GM18858 (cell line): ENCODE data around the gene ST14.

ENCODE experiments used
- ATAC-seq: cut with Tn5 transposase; IDR thresholded peaks from one replicate; pipeline ENCODE4 v1.9.1; 2021; ENCODE audit not compliant: unreplicated experiment

Gene ST14

DNA sequence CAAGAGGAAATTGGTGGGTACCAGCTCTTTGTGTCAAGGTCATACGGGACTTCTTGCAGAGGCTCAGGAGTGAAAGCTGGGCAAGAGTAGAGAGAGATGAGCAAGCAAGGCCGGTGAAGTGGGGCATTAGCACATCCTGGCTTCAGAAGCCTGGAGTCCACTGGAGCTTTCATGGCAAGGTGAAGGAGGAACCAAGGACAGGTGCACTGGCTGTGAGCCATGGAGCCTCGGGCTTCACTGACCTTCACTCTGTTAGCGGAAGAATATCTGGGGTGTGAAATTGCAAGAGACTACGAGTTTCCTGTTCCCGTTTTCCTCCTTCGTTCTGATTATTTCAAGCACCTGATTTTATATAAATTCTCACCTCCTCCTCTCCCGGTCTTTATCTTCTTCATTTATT, 25.9 kb upstream of the ST14 start:
- ATAC-seq = no peak

- ATAC-seq = no peak
These were observed 23.5 kb upstream of the ST14 start for GRCh38 chr11:130136107-130136506.

GRCh38 chr11:130137999-130138398, 21.6 kb upstream of the ST14 start:
- no peak for ATAC-seq

GRCh38 chr11:130139401-130139800, 20.2 kb upstream of the ST14 start:
- ATAC-seq = no peak

- ATAC-seq = no peak
These were observed 17.8 kb upstream of the ST14 start for GRCh38 chr11:130141561-130142341.

DNA sequence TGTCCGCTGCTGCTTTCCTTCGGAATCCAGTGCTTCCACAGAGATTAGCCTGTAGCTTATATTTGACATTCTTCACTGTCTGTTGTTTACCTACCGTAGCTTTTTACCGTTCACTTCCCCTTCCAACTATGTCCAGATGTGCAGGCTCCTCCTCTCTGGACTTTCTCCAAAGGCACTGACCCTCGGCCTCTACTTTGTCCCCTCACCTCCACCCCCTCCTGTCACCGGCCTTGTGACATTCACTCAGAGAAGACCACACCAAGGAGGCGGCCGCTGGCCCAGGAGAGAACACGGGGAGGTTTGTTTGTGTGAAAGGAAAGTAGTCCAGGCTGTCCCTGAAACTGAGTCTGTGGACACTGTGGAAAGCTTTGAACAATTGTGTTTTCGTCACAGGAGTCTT, 15.4 kb upstream of the ST14 start:
- no peak for ATAC-seq

GRCh38 chr11:130144861-130145281, 14.7 kb upstream of the ST14 start:
- ATAC-seq = no peak

GRCh38 chr11:130145311-130145812, 14.2 kb upstream of the ST14 start:
- ATAC-seq = no peak

DNA sequence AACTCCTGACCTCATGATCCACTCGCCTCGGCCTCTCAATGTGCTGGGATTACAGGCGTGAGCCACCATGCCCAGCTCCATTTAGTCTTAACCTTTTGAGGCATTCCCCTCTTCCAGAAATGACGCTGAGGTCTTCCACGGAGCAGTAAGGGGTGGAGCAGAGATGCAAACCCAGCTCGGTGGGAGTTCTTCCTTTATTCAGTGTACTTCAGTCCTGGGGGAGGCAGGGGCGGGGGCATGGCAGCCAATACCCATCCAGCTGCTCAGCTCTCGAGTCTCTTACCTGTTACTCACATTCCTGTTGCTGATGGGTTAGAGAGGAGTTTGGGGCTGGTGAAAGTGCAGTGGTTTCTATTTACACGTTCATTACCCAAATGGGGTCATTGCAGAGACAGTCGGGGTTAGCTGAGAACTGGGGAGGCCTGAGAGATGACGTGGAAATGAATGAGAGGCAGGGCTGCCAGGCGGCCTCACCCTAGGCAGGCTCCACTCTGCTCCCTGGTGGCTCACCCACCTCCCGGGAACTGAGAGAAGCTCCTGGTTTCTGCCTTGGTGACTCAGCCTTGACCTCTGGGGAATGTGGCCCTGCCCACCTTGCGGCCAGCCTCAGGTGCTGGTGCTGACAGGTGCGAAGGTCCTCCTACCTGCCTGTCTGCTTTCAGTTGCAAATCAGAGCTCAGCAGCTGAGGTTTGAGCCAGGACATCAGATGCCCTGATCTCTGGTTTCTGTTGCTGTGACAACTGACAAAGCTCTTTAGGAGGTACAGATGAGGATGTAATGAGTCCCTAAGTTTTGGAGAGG, 13.4 kb upstream of the ST14 start:
- no peak for ATAC-seq

DNA sequence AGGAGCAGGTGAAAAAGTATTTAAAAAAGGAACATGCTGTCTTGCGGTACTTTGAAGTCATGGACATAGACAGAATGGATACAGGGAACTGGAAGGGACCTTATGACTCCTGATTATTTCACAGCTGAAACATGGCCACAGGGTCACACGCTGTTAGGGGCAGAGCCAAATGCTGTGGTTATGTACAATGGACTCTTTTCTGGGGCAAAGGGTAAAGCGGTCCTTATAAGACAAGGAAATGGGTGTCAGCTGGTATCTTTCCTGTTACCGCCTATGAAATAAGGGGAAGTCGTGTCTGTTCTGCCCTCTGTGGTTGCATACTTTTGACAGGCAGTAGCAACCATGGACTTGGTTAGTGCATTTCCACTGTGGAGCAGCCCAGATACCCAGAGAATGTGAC, 12.8 kb upstream of the ST14 start:
- ATAC-seq = no peak

DNA sequence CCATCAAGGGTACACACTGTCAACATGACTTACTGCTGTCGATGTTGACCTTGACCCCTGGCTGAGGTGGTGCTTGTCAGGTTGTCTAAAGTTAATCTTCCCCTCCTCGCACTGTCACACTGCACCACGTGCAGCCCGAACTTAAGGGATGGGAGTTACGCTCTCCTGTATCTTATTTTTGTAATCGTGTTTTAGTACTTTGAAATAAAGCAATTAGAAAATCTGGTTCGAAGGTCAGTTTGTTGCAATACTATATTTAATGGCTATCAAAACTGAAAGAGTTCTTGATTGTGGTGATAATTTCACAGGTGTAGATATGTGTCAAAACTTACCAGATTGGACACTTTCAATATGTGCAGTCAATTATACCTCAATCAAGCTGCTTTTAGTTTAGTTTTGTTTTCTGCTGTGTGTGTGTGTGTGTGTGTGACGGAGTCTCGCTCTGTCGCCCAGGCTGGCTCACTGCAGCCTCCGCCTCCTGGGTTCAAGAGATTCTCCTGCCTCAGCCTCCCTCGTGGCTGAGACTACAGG, 10.7 kb upstream of the ST14 start:
- no peak for ATAC-seq

- no peak for ATAC-seq
These were observed 8.8 kb upstream of the ST14 start for GRCh38 chr11:130150790-130151189.

DNA sequence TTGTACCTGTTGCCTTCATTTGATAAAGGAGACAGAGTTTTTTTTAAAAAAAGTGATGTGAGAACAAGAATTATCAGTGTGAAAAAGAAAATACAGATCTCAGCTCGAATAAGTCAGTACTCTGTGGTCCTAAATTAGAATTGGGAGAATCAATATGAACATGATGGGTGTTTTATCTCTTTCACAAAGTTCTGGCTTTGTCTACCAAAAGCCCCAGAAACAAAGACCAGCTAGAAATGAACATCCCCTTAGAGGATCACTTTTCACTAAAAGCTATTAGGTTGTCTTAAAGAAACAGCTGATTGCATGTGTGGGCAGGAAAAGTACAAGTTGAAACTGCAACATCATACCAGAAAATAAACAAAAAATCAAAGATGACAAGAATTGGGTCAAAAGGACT, 8.4 kb upstream of the ST14 start:
- ATAC-seq = no peak

GRCh38 chr11:130156108-130157022, 3.2 kb upstream of the ST14 start:
- no peak for ATAC-seq

- ATAC-seq = no peak
These were observed 2.5 kb upstream of the ST14 start for GRCh38 chr11:130157101-130157500.

DNA sequence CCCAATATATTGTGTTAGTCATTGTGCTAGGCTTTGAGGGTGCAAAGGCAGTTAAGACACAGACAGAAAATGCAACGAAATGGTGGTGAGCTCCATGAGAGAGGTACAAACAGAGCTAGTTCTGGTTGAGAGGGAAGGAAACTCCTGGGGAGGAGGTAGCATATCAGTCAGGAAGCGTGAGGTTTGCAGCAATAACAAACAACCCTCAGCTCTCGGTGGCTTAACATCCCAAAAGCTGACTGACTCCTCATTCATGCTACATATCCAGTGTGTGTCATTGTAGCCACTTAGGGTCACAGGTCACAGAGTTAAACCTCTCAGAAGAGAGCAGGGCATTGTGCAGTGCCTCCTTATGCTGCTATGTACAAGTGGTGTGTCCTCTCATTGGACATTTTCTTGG, 1.7 kb upstream of the ST14 start:
- no peak for ATAC-seq

GRCh38 chr11:130159139-130159538, 443 bp upstream of the ST14 start:
- no peak for ATAC-seq

- no peak for ATAC-seq
These were observed 1.0 kb downstream of the ST14 start for GRCh38 chr11:130160498-130161155.

- no peak for ATAC-seq
These were observed 2.0 kb downstream of the ST14 start for GRCh38 chr11:130161441-130162145.

GRCh38 chr11:130162733-130163132, 3.2 kb downstream of the ST14 start:
- no peak for ATAC-seq
